ENCODE data around the gene SLAMF8. TPM values are rescaled to one million over a fixed set of nuclear protein-coding genes. Genes with fewer than 3 reads are reported as not detected.

The SLAMF8 gene
- total RNA-seq, 1 experiment from 2014 or later, result not detected

DNA sequence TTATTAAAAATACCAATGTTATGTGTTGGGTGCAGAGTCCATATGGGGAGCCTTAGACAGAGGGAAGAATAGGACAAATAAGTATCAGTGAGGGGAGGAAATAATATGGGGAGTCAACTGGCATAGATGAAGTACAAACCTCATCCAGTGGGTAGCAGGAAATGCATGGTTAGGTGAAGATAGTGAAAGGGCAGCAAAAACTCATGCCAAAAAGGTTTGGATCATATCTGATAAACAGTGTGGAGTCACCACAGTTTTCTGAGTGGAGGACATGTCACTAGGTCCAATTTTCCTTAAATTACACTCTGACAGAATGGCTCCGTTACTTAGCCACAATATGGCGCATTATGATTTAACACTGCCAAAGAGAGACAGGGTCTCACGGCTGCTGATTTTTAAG, 35.6 kb upstream of the SLAMF8 start:
- intact Hi-C loops (cut with micrococcal nuclease; ENCODE audit: unreplicated experiment) (no loop called here), in situ Hi-C loops (cut with HindIII; ENCODE audit: low pct_unique_long_range_greater_than_20kb, low sequenced_read_pairs) (no loop called here)
- CTCF ChIA-PET, result no interaction called here

GRCh38 chr1:159791461-159791860, 35.2 kb upstream of the SLAMF8 start:
- POLR2A ChIA-PET, result no interaction called here
- intact Hi-C loops (cut with micrococcal nuclease; ENCODE audit: unreplicated experiment), result no loop called here
- no peak for ATAC-seq
- Histone ChIP-seq H3K9me3 (ENCODE audit: control insufficient read depth, insufficient read depth, low read depth, low read length) (no peaks in the 10 kb centered on the region), H3K36me3 (ENCODE audit: control insufficient read depth, insufficient read depth, low read length) (no peaks in the 10 kb centered on the region), H3K4me3 (ENCODE audit: low read depth in 2 of 2, low read length in 2 of 2) (no peak overlapping the region), H3K27me3 (ENCODE audit: control insufficient read depth, insufficient read depth, low read length) (peaks cover 11% of the 10 kb centered on the region), H3K27ac (ENCODE audit: low read length) (no peak overlapping the region), H3K4me1 (ENCODE audit: control insufficient read depth, insufficient read depth, low read length) (no peaks in the 10 kb centered on the region)
- CTCF ChIA-PET, result no interaction called here
- no TSS peak for BruUV-seq (replicated peaks)
- TF ChIP-seq TCF7L2 (IDR thresholded peaks at IDR 0.05; ENCODE audit: low read depth, low read length) (no peak), POLR2AphosphoS5 (IDR thresholded peaks at IDR 0.05; ENCODE audit: low read depth, low read length) (no peak), SIN3A (IDR thresholded peaks at IDR 0.05; ENCODE audit: borderline replicate concordance, insufficient read depth, low read depth, low read length) (no peak), REST (IDR thresholded peaks at IDR 0.05; ENCODE audit: insufficient read depth in 1 of 2, low read depth in 2 of 2, low read length in 1 of 2) (no peak)
- TF ChIP-seq, protein P1, sequence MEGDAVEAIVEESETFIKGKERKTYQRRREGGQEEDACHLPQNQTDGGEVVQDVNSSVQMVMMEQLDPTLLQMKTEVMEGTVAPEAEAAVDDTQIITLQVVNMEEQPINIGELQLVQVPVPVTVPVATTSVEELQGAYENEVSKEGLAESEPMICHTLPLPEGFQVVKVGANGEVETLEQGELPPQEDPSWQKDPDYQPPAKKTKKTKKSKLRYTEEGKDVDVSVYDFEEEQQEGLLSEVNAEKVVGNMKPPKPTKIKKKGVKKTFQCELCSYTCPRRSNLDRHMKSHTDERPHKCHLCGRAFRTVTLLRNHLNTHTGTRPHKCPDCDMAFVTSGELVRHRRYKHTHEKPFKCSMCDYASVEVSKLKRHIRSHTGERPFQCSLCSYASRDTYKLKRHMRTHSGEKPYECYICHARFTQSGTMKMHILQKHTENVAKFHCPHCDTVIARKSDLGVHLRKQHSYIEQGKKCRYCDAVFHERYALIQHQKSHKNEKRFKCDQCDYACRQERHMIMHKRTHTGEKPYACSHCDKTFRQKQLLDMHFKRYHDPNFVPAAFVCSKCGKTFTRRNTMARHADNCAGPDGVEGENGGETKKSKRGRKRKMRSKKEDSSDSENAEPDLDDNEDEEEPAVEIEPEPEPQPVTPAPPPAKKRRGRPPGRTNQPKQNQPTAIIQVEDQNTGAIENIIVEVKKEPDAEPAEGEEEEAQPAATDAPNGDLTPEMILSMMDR (IDR thresholded peaks at IDR 0.05), result no peak
- in situ Hi-C loops (cut with HindIII; ENCODE audit: low pct_unique_long_range_greater_than_20kb, low sequenced_read_pairs), result no loop called here
- DNase-seq (ENCODE audit: low read depth, low spot score), result no peak

More for the DNA sequence above, 35.6 kb upstream of the SLAMF8 start:
- Histone ChIP-seq H3K27me3 (ENCODE audit: control insufficient read depth, insufficient read depth, low read length) (peaks cover 8% of the 10 kb centered on the region), H3K4me3 (ENCODE audit: low read depth in 2 of 2, low read length in 2 of 2) (no peak overlapping the region), H3K36me3 (ENCODE audit: control insufficient read depth, insufficient read depth, low read length) (no peaks in the 10 kb centered on the region), H3K27ac (ENCODE audit: low read length) (no peak overlapping the region), H3K4me1 (ENCODE audit: control insufficient read depth, insufficient read depth, low read length) (no peaks in the 10 kb centered on the region), H3K9me3 (ENCODE audit: control insufficient read depth, insufficient read depth, low read depth, low read length) (no peaks in the 10 kb centered on the region)
- POLR2A ChIA-PET, result no interaction called here
- BruUV-seq (replicated peaks), result no TSS peak
- no peak for TF ChIP-seq REST (IDR thresholded peaks at IDR 0.05; ENCODE audit: insufficient read depth in 1 of 2, low read depth in 2 of 2, low read length in 1 of 2)
- TF ChIP-seq TCF7L2 (IDR thresholded peaks at IDR 0.05; ENCODE audit: low read depth, low read length), result no peak
- TF ChIP-seq, protein P1 (IDR thresholded peaks at IDR 0.05), result no peak
- TF ChIP-seq SIN3A (IDR thresholded peaks at IDR 0.05; ENCODE audit: borderline replicate concordance, insufficient read depth, low read depth, low read length), result no peak
- no peak for TF ChIP-seq POLR2AphosphoS5 (IDR thresholded peaks at IDR 0.05; ENCODE audit: low read depth, low read length)
- ATAC-seq, result no peak
- DNase-seq (ENCODE audit: low read depth, low spot score), result no peak

All from Panc1 (cell line).